Loucy (cell line): Measurements from ENCODE around the gene MBP.

Source experiments
- H2AFZ ChIP-seq: fragments of 200-600 bp; sonication (generic); 2 replicates; pipeline ENCODE4 v1.6.0; 2016; ENCODE audit warnings: antibody characterized with exemption, mild to moderate bottlenecking, low read length, moderate library complexity
- H3F3A ChIP-seq: fragments of 200-600 bp; 2 replicates; pipeline ENCODE4 v1.6.0; 2016; ENCODE audit warnings: antibody characterized with exemption, low read depth, mild to moderate bottlenecking
- H3K27me3 ChIP-seq: fragments of 200-600 bp; sonication (generic); 2 replicates; pipeline ENCODE4 v1.6.1; 2014; ENCODE audit warnings: low read length, mild to moderate bottlenecking; ENCODE audit not compliant: insufficient read depth, poor library complexity, severe bottlenecking
- H3K36me3 ChIP-seq: fragments of 200-600 bp; sonication (generic); 2 replicates; pipeline ENCODE4 v1.6.1; 2016; ENCODE audit warnings: low read length; ENCODE audit not compliant: insufficient read depth
- H3K4me1 ChIP-seq: fragments of 200-600 bp; sonication (generic); 2 replicates; pipeline ENCODE4 v1.5.1; 2014; ENCODE audit warnings: low read length, mild to moderate bottlenecking; ENCODE audit not compliant: insufficient read depth, poor library complexity, severe bottlenecking
- H3K4me2 ChIP-seq: fragments of 200-600 bp; sonication (generic); 2 replicates; pipeline ENCODE4 v1.6.0; 2014; ENCODE audit warnings: antibody characterized with exemption, low read length, low read depth, mild to moderate bottlenecking; ENCODE audit not compliant: poor library complexity, severe bottlenecking
- H3K4me3 ChIP-seq: fragments of 200-600 bp; sonication (generic); 2 replicates; pipeline ENCODE4 v1.5.1; 2014; ENCODE audit warnings: low read length, mild to moderate bottlenecking, mixed read lengths; ENCODE audit not compliant: poor library complexity, severe bottlenecking
- H3K79me2 ChIP-seq: fragments of 200-600 bp; sonication (generic); 2 replicates; pipeline ENCODE4 v1.6.1; 2014; ENCODE audit warnings: low read length; ENCODE audit not compliant: insufficient read depth
- H3K9ac ChIP-seq: fragments of 200-600 bp; sonication (generic); 2 replicates; pipeline ENCODE4 v1.6.0; 2014; ENCODE audit warnings: mild to moderate bottlenecking, low read depth, low read length, moderate library complexity; ENCODE audit not compliant: poor library complexity, severe bottlenecking
- H3K9me2 ChIP-seq: fragments of 200-600 bp; sonication (generic); replicated peaks from 2 replicates; pipeline ENCODE4 v1.6.1; 2016; ENCODE audit warnings: low read depth, low read length, mixed read lengths
- H3K9me3 ChIP-seq: fragments of 200-600 bp; sonication (generic); 2 replicates; pipeline ENCODE4 v1.6.1; 2014; ENCODE audit warnings: mild to moderate bottlenecking, antibody characterized with exemption, low read length, low read depth; ENCODE audit not compliant: insufficient read depth
- H4K20me1 ChIP-seq: fragments of 200-600 bp; sonication (generic); 2 replicates; pipeline ENCODE4 v1.6.0; 2014; ENCODE audit warnings: antibody characterized with exemption, low read length, mild to moderate bottlenecking; ENCODE audit not compliant: insufficient read depth, poor library complexity, severe bottlenecking
- CTCF ChIP-seq: fragments of 200-600 bp; sonication (generic); conservative IDR thresholded peaks from 2 replicates; pipeline ENCODE4 v1.5.1; 2014; ENCODE audit warnings: mild to moderate bottlenecking, antibody characterized with exemption, low read length
- EZH2phosphoT487 ChIP-seq: fragments of 200-600 bp; IDR thresholded peaks from 2 replicates; pipeline ENCODE4 v1.6.1; 2018; ENCODE audit warnings: antibody characterized with exemption, mild to moderate bottlenecking, moderate library complexity, borderline replicate concordance

The MBP gene

GRCh38 chr18:77077401-77077800 is 55.2 kb downstream of the MBP start:
- Histone ChIP-seq H2AFZ (no peak overlapping the region), H3K9me2 (no peaks in the 10 kb centered on the region), H3F3A (no peaks in the 10 kb centered on the region), H4K20me1 (no peaks in the 10 kb centered on the region), H3K9me3 (no peaks in the 10 kb centered on the region), H3K27me3 (no peaks in the 10 kb centered on the region), H3K9ac (no peak overlapping the region), H3K4me1 (peaks cover 30% of the 10 kb centered on the region), H3K79me2 (peaks cover 9% of the 10 kb centered on the region; the same call in 1 of the 2 replicates), H3K4me2 (no peak overlapping the region), H3K4me3 (no peak overlapping the region), H3K36me3 (no peaks in the 10 kb centered on the region)
- TF ChIP-seq CTCF: no peak
- no peak for TF ChIP-seq EZH2phosphoT487

GRCh38 chr18:77076111-77076510 is 56.5 kb downstream of the MBP start:
- Histone ChIP-seq H3K4me2 (no peak overlapping the region), H3K36me3 (no peaks in the 10 kb centered on the region), H3K79me2 (peaks cover 9% of the 10 kb centered on the region; the same call in 1 of the 2 replicates), H4K20me1 (no peaks in the 10 kb centered on the region), H3K27me3 (no peaks in the 10 kb centered on the region), H3K9me2 (no peaks in the 10 kb centered on the region), H3F3A (no peaks in the 10 kb centered on the region), H3K4me1 (peaks cover 38% of the 10 kb centered on the region), H3K4me3 (no peak overlapping the region), H2AFZ (no peak overlapping the region), H3K9ac (no peak overlapping the region), H3K9me3 (no peaks in the 10 kb centered on the region)
- TF ChIP-seq EZH2phosphoT487 (no peak), CTCF (no peak)

- Histone ChIP-seq H3K4me3 (no peak overlapping the region), H3K9me2 (no peaks in the 10 kb centered on the region), H3K9me3 (no peaks in the 10 kb centered on the region), H3K4me1 (peaks cover 37% of the 10 kb centered on the region), H3K36me3 (no peaks in the 10 kb centered on the region), H3F3A (no peaks in the 10 kb centered on the region), H3K4me2 (no peak overlapping the region), H4K20me1 (no peaks in the 10 kb centered on the region), H2AFZ (no peak overlapping the region), H3K27me3 (no peaks in the 10 kb centered on the region), H3K79me2 (peaks cover 9% of the 10 kb centered on the region; the same call in 1 of the 2 replicates), H3K9ac (no peak overlapping the region)
- TF ChIP-seq CTCF: no peak
- no peak for TF ChIP-seq EZH2phosphoT487
Observed at GRCh38 chr18:77074431-77074830, 58.2 kb downstream of the MBP start.
